Loucy (cell line): ENCODE measurements around the gene STXBP6.

Experiments used
- H2AFZ ChIP-seq: fragments of 200-600 bp; sonication (generic); 2 replicates; pipeline ENCODE4 v1.6.0; 2016; ENCODE audit warnings: antibody characterized with exemption, mild to moderate bottlenecking, low read length, moderate library complexity
- H3F3A ChIP-seq: fragments of 200-600 bp; 2 replicates; pipeline ENCODE4 v1.6.0; 2016; ENCODE audit warnings: antibody characterized with exemption, low read depth, mild to moderate bottlenecking
- H3K27me3 ChIP-seq: fragments of 200-600 bp; sonication (generic); 2 replicates; pipeline ENCODE4 v1.6.1; 2014; ENCODE audit warnings: low read length, mild to moderate bottlenecking; ENCODE audit not compliant: insufficient read depth, poor library complexity, severe bottlenecking
- H3K36me3 ChIP-seq: fragments of 200-600 bp; sonication (generic); 2 replicates; pipeline ENCODE4 v1.6.1; 2016; ENCODE audit warnings: low read length; ENCODE audit not compliant: insufficient read depth
- H3K4me1 ChIP-seq: fragments of 200-600 bp; sonication (generic); 2 replicates; pipeline ENCODE4 v1.5.1; 2014; ENCODE audit warnings: low read length, mild to moderate bottlenecking; ENCODE audit not compliant: insufficient read depth, poor library complexity, severe bottlenecking
- H3K4me2 ChIP-seq: fragments of 200-600 bp; sonication (generic); 2 replicates; pipeline ENCODE4 v1.6.0; 2014; ENCODE audit warnings: antibody characterized with exemption, low read length, low read depth, mild to moderate bottlenecking; ENCODE audit not compliant: poor library complexity, severe bottlenecking
- H3K4me3 ChIP-seq: fragments of 200-600 bp; sonication (generic); 2 replicates; pipeline ENCODE4 v1.5.1; 2014; ENCODE audit warnings: low read length, mild to moderate bottlenecking, mixed read lengths; ENCODE audit not compliant: poor library complexity, severe bottlenecking
- H3K79me2 ChIP-seq: fragments of 200-600 bp; sonication (generic); 2 replicates; pipeline ENCODE4 v1.6.1; 2014; ENCODE audit warnings: low read length; ENCODE audit not compliant: insufficient read depth
- H3K9ac ChIP-seq: fragments of 200-600 bp; sonication (generic); 2 replicates; pipeline ENCODE4 v1.6.0; 2014; ENCODE audit warnings: mild to moderate bottlenecking, low read depth, low read length, moderate library complexity; ENCODE audit not compliant: poor library complexity, severe bottlenecking
- H3K9me2 ChIP-seq: fragments of 200-600 bp; sonication (generic); replicated peaks from 2 replicates; pipeline ENCODE4 v1.6.1; 2016; ENCODE audit warnings: low read depth, low read length, mixed read lengths
- H3K9me3 ChIP-seq: fragments of 200-600 bp; sonication (generic); 2 replicates; pipeline ENCODE4 v1.6.1; 2014; ENCODE audit warnings: mild to moderate bottlenecking, antibody characterized with exemption, low read length, low read depth; ENCODE audit not compliant: insufficient read depth
- H4K20me1 ChIP-seq: fragments of 200-600 bp; sonication (generic); 2 replicates; pipeline ENCODE4 v1.6.0; 2014; ENCODE audit warnings: antibody characterized with exemption, low read length, mild to moderate bottlenecking; ENCODE audit not compliant: insufficient read depth, poor library complexity, severe bottlenecking
- CTCF ChIP-seq: fragments of 200-600 bp; sonication (generic); conservative IDR thresholded peaks from 2 replicates; pipeline ENCODE4 v1.5.1; 2014; ENCODE audit warnings: mild to moderate bottlenecking, antibody characterized with exemption, low read length
- EZH2phosphoT487 ChIP-seq: fragments of 200-600 bp; IDR thresholded peaks from 2 replicates; pipeline ENCODE4 v1.6.1; 2018; ENCODE audit warnings: antibody characterized with exemption, mild to moderate bottlenecking, moderate library complexity, borderline replicate concordance

The STXBP6 gene

GRCh38 chr14:24849471-24849870 is 200.5 kb downstream of the STXBP6 start:
- no peaks in the 10 kb centered on the region for H3K9me2 ChIP-seq
- H3K36me3 ChIP-seq, result no peaks in the 10 kb centered on the region
- no peak overlapping the region for H3K4me3 ChIP-seq
- H3F3A ChIP-seq, result no peaks in the 10 kb centered on the region
- H2AFZ ChIP-seq, result no peak overlapping the region
- H3K27me3 ChIP-seq, result no peaks in the 10 kb centered on the region
- TF ChIP-seq CTCF (no peak), EZH2phosphoT487 (no peak)
- H3K79me2 ChIP-seq, result no peaks in the 10 kb centered on the region
- peaks cover 8% of the 10 kb centered on the region for H3K4me1 ChIP-seq
- no peaks in the 10 kb centered on the region for H4K20me1 ChIP-seq
- no peaks in the 10 kb centered on the region for H3K9me3 ChIP-seq
- H3K4me2 ChIP-seq, result no peak overlapping the region
- H3K9ac ChIP-seq, result no peak overlapping the region

- H3K36me3 ChIP-seq, result no peaks in the 10 kb centered on the region
- no peaks in the 10 kb centered on the region for H3F3A ChIP-seq
- H3K9me3 ChIP-seq, result no peaks in the 10 kb centered on the region
- no peaks in the 10 kb centered on the region for H3K9me2 ChIP-seq
- H4K20me1 ChIP-seq, result no peaks in the 10 kb centered on the region
- H2AFZ ChIP-seq, result no peak overlapping the region
- H3K4me1 ChIP-seq, result peaks cover 14% of the 10 kb centered on the region
- no peak overlapping the region for H3K4me2 ChIP-seq
- H3K9ac ChIP-seq, result no peak overlapping the region
- no peak overlapping the region for H3K4me3 ChIP-seq
- no peaks in the 10 kb centered on the region for H3K27me3 ChIP-seq
- TF ChIP-seq CTCF, result no peak
- TF ChIP-seq EZH2phosphoT487, result no peak
- H3K79me2 ChIP-seq, result no peaks in the 10 kb centered on the region
Observed at GRCh38 chr14:24848102-24848790, 201.7 kb downstream of the STXBP6 start.

DNA sequence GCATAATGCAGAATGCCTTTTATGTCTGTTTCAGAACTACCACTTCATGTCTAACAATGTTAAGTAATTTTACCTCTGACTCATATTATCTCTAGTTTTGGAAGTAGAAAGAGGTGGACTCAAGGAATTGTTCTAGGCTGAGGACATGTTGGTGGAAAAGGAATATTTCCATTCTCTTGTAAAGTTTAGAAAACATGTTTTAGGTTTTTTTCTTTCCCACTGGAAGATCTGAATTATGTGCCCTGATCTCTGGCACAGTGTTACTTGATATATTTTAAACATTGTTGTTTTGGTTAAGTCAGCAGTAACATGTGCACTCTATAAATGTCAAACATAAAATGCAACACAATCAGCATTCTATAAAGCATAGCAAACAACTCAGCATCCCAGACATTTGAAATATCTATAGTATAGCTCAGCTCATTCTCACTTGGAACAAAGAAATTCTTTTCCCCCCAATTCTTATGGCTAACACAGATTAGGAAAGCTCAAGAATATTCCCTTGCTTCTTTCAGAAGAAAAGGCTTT is 202.3 kb downstream of the STXBP6 start:
- no peak overlapping the region for H3K4me2 ChIP-seq
- no peak for TF ChIP-seq CTCF
- no peak for TF ChIP-seq EZH2phosphoT487

More for the DNA sequence above, 202.3 kb downstream of the STXBP6 start:
- Histone ChIP-seq H3K27me3 (no peaks in the 10 kb centered on the region), H3K4me1 (peaks cover 16% of the 10 kb centered on the region), H4K20me1 (no peaks in the 10 kb centered on the region), H3K9me3 (no peaks in the 10 kb centered on the region), H3K36me3 (no peaks in the 10 kb centered on the region), H3F3A (no peaks in the 10 kb centered on the region), H2AFZ (no peak overlapping the region), H3K9me2 (no peaks in the 10 kb centered on the region), H3K9ac (no peak overlapping the region), H3K79me2 (no peaks in the 10 kb centered on the region), H3K4me3 (no peak overlapping the region)
